GM19099 (cell line): ENCODE measurements around the gene TRIM47.

Experiments
- POLR2A ChIP-seq: IDR thresholded peaks from 3 replicates; pipeline ENCODE4 v1.6.1; 2011; ENCODE audit warnings: low read depth; ENCODE audit not compliant: insufficient read length; ENCODE audit errors: extremely low read depth

The TRIM47 gene

GRCh38 chr17:75881678-75882454 is 3.5 kb upstream of the TRIM47 start:
- TF ChIP-seq POLR2A, result no peak

- TF ChIP-seq POLR2A, result no peak
These were observed 1.9 kb upstream of the TRIM47 start for GRCh38 chr17:75880266-75880665.

DNA sequence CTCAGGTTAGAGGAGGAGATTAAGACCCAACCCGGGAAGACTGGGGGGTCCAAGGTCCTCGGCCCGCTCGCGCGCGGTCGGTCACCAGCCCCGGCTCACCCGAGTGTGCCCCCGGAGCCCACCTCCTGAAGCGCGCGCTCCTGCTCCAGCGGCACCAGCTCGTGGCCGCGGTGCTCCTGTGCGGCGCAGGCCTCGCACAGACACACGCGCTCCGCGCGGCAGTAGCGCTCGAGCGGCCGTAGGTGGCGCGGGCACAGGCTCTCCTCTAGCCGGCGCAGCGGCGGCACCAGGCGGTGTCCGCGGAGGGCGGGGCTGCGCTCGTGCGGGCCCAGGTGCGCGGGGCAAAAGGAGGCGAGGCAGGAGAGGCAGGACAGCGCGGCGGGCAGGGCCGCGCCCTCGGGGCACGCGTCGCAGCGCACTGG is 618 bp downstream of the TRIM47 start:
- no peak for TF ChIP-seq POLR2A

- TF ChIP-seq POLR2A, result no peak
These were observed 1.2 kb downstream of the TRIM47 start for GRCh38 chr17:75876938-75877751.

- no peak for TF ChIP-seq POLR2A
These were observed 2.0 kb downstream of the TRIM47 start for GRCh38 chr17:75876190-75876937.

GRCh38 chr17:75875940-75876189 is 2.5 kb downstream of the TRIM47 start:
- no peak for TF ChIP-seq POLR2A

DNA sequence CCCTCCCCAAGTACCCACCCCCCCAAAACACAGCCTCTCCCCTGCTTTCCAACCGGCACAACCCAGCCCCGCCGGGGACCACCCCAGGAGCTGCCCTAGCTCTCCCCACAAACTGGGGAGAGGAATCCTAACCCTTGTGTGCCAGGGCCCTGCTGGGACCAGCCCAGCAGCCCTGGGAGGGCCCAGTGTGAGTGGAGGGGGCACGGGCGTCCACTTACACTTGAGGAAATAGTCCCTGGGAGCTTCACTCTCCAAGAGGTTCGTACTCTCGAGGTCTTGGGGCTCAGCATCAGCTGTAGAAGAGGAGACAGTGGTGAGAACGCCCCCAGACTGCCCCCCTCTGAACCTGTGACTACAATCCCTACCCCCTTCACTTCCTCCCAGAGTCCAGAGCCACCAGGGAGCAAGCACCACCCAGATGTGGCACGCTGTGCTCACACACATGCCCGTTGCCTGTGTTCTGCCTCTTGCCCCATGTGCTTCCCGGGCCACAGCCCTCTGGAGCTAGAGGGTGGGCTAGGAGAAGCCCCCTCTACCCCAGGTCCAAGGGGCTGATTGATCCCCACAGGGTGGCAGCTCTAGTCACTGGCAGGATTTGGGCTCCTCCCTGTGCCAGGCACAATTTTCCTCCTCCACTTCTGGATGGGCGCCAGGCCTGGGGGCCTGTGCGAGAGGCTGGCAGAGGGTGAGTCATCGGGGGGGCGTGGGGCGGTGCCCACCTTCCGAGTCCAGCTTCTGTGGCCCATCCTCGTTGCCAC is 3.0 kb downstream of the TRIM47 start:
- TF ChIP-seq POLR2A, result no peak

- no peak for TF ChIP-seq POLR2A
These were observed 3.8 kb downstream of the TRIM47 start for GRCh38 chr17:75874323-75875181.

DNA sequence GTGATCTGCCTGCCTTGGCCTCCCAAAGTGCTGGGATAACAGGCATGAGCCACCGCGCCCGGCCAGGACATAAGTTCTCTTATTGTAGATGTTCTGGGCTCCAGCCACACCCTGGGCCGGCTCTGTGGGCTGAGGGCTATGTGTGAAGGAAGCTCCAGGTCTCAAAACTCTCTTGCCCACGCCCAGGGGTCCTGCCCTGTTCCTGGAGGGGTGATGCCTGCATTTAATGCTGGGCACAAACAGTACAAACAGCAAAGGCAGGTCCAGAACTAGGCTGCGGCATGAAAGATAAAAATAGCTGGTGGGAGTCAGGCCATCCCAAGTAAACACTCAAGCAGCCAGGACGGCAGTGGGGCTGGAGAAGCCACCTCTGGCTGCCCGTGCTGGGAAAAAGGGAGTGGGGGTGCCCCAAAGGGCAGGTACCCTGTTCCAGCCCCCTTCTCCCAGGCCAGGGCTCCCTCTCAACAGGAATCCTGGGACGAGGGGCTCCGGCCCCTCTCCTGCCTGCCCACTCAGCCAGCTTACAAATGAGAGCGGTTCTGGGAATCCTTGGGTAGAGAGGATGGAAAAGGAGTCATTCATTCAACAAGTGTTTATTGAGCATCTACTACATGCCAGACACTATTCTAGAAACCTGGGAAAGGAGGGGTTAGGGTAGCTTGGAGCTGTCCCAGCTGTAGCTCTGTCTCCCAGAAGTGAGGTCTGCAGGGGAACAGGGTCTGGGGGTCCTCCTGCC is 4.6 kb downstream of the TRIM47 start:
- no peak for TF ChIP-seq POLR2A

DNA sequence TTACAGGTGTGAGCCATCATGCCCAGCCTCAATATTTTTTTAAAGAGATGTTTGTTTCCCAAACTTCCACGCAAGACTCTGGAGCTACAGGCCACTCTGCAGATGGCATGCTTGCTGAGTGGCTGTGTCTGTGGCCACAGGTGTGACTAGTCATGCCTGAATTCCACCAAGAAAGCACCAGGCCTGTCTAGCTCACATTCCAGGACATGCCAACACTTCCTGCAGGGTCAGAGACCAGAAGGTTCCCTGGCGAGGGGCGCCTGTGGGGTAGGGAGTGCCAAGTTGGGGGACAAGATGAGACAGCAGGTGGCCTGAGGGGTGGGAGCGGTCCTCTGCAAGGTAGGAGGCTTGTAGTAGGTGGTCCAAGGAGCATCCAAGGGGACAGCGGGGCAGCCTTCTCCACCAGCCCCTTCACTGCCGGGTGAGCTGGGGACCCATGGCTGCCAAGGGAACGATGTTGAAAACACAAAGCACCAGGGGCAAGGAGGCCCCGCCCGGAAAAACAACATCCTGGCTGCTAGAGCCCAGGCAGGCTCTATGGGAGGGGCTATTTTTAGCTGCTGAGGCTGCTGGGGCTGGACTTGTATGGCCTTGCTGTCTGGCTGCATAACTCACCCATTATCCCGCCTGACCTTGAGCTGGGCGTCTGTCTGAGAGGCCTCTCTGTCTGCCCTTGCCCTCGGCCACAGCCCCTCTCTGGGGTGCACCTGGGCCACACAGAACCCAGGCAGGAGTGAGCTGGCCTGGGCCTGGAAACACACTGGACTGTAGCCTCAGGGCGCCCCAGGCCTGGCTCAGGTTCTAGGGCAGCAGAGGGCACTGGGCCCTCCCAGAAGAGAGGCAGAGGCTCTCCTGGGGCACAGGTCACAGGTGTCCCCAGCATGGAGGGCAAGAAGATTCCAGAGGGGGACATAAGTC is 5.7 kb downstream of the TRIM47 start:
- TF ChIP-seq POLR2A, result no peak

- no peak for TF ChIP-seq POLR2A
These were observed 8.9 kb downstream of the TRIM47 start for GRCh38 chr17:75869282-75870141.
